ENCODE measurements around the gene BEST4. TPM values are rescaled to one million over a fixed set of nuclear protein-coding genes. Genes with fewer than 3 reads are reported as not detected.

BEST4 gene
- total RNA-seq, 1 donor from 2014 or later = 0.91 TPM

DNA sequence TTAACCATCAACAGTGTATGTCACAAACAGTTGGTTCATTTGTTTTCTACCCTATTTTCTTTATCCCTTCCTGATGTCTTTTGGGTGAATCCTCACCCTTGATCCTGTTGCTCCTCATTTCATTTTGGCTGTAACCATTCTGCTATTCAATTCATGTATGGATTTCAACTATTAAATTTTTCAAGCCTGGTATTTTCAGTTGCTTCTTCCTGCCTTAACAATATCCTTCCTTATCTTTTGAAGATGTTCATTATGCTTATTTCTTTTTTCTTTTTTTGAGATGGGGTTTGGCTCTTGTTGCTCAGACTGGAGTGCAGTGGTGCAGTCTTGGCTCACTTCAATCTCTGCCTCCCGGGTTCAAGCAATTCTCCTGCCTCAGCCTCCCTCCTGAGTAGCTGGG is 54.2 kb downstream of the BEST4 start:
- Mint-ChIP-seq H3K4me3 (ENCODE audit: low read depth) (no peak overlapping the region), H3K4me1 (ENCODE audit: low read depth) (peaks cover 18% of the 10 kb centered on the region), H3K9me3 (no peaks in the 10 kb centered on the region), H3K36me3 (ENCODE audit: low read depth) (no peaks in the 10 kb centered on the region), H3K27ac (no peak overlapping the region), H3K27me3 (ENCODE audit: low read depth) (no peaks in the 10 kb centered on the region)
- intact Hi-C loops (cut with micrococcal nuclease) = no loop called here
- DNase-seq (ENCODE audit: low spot score) = no peak

Other genes with a start within 250 kb of the BEST4 start
- gene TMEM53, start 113.7 kb downstream of the BEST4 start, total RNA-seq = 6.3 and 6.7 TPM in 2 replicates
- gene ARMH1, start 113.5 kb downstream of the BEST4 start, total RNA-seq = 139 and 157 TPM in 2 replicates
- gene RNU5D-1, start 57.0 kb downstream of the BEST4 start, total RNA-seq = not detected in 2 replicates
- gene KIF2C, start 48.3 kb downstream of the BEST4 start, total RNA-seq = 82.7 and 83.5 TPM in 2 replicates
- gene RPS8, start 12.6 kb downstream of the BEST4 start, total RNA-seq = 2,328 and 2,356 TPM in 2 replicates
- gene PLK3, start 12.2 kb upstream of the BEST4 start, total RNA-seq = 128 and 135 TPM in 2 replicates
- gene DYNLT4, start 19.2 kb upstream of the BEST4 start, total RNA-seq = 0.32 TPM in 1 of 2 replicates, not detected in the other
- gene BTBD19, start 20.4 kb upstream of the BEST4 start, total RNA-seq = 17.0 and 19.8 TPM in 2 replicates
- gene PTCH2, start 55.1 kb upstream of the BEST4 start, total RNA-seq = 0.59 and 0.74 TPM in 2 replicates
- 42.6 and 43.9 TPM in 2 replicates for gene EIF2B3, start 198.4 kb upstream of the BEST4 start, total RNA-seq
- 20.7 and 22.1 TPM in 2 replicates for gene HECTD3, start 223.2 kb upstream of the BEST4 start, total RNA-seq
- 84.8 and 85.9 TPM in 2 replicates for gene UROD, start 224.1 kb upstream of the BEST4 start, total RNA-seq

All from activated T-helper 2 cell treated with anti-CD3 and anti-CD28 coated beads, Interferon-gamma antibody, Interleukin-2, Interleukin-4, amounts not matched to agents 10 μg/mL and 5 μg/mL and 100 μg/mL, durations not matched to agents 14 hours and 24 hours and 36 hours (primary cell).